HG03354 (cell line): ENCODE measurements around the gene ZNF678.
"Not testable (repeated sequence)": the region's sequence is repeated elsewhere in the genome, so short reads cannot be mapped to it uniquely, and the experiment has no call there.

Experiments used
- ATAC-seq: cut with Tn5 transposase; IDR thresholded peaks from one replicate; pipeline ENCODE4 v1.9.1; 2021; ENCODE audit warnings: mild to moderate bottlenecking; ENCODE audit not compliant: unreplicated experiment, poor library complexity, severe bottlenecking

Gene ZNF678

DNA sequence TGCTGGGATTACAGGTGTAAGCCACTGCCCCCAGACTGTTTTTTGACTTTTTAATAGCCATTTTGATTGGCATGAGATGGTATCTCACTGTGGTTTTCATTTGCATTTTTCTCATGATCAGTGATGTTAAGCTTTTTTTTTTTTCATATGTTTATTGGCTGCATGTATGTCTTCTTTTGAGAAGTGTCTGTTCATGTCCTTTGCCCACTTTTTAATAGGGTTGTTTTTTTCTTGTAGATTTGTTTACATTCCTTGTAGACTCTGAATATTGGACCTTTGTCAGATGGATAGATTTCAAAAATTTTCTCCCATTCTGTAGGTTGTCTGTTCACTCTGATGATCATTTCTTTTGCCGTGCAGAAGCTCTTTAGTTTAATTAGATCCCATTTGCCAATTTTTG, 25.4 kb downstream of the ZNF678 start:
- not testable (repeated sequence) for ATAC-seq

DNA sequence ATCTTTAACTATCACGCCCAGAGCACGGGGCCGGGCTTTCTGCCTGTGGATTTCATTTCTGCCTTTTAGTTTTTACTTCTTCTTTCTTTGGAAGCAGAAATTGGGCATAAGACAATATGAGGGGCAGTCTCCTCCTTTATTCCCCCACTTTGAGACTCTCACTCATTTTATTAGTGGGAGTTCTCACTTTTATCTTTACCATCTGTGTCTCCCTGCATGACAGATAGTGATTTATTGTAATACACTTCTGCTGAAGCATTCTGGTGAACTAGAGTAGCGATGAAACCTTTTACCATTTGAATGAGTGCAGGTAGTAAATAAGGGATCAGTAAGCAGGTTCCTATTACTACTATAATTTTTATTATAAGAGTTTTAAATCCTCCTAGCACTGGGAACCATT, 26.4 kb downstream of the ZNF678 start:
- not testable (repeated sequence) for ATAC-seq

DNA sequence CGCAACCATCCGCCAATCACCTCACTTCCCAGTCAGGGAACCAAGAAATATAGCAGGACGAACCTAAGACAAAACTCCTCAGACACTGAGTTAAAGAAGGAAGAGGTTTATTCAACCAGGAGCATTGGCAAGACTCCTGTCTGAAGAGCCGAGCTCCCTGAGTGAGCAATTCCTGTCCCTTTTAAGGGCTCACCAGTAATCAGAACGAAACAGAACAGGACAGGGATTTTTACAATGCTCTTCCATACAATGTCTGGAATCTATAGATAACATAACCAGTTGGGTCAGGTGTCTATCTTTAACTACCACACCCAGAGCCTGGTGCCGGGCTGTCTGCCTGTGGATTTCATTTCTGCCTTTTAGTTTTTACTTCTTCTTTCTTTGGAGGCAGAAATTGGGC, 32.9 kb downstream of the ZNF678 start:
- ATAC-seq = not testable (repeated sequence)

DNA sequence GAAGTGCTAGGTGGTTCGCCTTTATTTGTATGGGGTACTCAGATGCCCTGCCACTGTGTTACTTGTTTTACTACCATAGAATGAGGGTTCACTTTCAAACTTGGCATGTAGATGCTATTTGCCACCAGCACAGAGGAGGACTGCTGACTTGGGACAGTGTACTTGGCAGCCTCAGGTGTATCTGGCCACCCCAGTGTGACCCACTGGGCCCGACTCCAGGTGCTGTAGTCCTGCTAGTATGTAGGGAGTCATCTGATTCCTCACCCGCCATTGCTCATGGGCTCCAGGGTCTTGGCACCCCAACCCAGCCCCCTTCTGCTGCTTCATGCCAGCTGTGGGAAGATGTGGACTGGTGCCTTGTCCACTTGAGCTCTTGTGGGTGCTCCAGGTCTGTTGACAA, 40.0 kb downstream of the ZNF678 start:
- no peak for ATAC-seq

DNA sequence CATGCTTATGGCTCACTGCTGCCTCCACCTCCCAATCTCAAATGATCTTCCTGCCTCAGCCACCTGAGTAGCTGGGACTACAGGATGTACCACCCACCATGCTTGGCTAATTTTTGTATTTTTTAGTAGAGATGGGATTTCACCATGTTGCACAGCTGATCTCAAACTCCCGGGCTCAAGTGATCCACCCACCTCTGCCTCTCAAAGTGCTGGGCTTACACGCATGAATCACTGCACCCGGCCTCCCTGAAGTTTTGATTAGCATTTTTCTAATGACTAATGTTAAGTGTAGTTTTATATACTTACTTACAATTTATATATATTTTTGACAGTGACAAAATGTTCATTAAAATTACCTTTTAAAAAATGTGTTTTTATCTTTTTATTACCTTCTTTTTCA, 41.1 kb downstream of the ZNF678 start:
- ATAC-seq = no peak

DNA sequence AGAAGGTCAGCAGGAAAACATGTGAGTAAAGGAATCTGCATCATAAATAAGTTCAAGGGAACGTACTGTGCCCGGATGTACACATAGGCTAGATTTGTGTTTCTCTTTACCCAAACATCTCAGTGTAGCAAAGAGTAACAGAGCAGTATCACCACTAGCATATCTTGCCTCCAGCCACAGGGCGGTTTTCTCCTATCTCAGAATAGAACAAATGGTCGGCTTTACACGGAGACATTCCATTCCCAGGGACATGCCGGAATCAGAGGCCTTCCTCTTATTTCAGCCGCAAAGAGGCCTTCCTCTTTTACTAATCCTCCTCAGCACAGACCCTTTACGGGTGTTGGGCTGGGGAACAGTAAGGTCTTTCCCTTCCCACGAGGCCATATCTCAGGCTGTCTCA, 42.9 kb downstream of the ZNF678 start:
- not testable (repeated sequence) for ATAC-seq

DNA sequence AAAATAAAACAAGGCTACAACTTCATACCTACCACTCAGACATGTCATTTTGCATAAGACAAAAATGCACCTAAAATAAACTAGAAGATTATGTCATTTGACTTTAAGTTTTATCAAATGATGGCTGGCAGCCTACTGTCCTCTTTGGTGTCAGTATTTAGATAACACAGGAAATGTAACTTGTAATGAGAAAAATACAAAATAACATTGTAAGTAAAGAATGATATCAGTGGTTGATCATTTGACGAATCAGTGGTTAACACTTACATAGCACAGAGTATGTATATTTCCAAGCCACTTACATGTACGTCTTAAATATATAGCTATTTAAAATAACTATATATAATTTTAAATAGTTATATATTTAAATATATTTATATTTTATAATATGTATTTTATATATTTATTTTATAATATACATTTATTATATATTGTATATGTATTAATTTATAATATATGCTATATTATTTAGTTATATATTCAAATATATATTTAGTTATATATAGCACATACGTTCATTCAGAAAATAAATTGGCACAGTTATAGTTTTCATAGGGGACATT, 44.1 kb downstream of the ZNF678 start:
- no peak for ATAC-seq

DNA sequence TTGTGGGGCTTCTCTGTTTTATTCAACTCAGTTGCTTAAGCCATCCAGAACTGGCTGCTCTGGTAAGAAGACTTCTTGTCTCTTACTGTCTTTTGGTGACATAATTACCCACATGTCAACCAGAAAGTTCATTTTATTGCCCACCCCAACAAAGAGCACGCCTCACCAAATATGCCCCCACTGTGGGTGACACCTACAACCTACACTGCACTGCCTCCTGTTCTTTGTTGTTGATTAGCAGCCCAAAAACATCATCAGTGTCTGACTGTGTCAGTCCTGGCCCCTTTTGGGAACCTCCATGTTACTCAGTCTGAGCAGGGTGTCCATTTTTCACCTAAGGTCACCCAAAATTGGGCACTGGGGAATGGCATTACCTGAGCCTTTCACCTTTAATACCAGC, 49.3 kb downstream of the ZNF678 start:
- no peak for ATAC-seq

DNA sequence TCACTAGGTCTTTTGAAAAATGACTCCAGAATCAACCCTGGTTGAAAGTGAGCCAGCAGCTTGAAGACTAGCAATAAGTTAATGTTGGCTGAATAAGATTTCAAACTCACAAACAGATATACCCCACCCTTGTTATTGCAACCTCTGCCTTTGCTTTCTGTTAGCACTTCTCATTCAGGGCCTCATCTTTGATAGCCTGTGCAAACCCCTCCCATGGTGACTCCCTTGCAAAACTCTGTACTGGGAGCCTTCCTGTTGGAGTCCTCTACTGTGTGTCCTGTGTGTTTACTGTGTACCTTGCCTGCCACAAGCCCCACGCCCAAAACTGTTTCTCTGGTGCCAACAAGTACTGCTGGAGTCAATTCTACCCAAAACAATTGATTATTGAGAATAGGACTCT, 50.2 kb downstream of the ZNF678 start:
- no peak for ATAC-seq

DNA sequence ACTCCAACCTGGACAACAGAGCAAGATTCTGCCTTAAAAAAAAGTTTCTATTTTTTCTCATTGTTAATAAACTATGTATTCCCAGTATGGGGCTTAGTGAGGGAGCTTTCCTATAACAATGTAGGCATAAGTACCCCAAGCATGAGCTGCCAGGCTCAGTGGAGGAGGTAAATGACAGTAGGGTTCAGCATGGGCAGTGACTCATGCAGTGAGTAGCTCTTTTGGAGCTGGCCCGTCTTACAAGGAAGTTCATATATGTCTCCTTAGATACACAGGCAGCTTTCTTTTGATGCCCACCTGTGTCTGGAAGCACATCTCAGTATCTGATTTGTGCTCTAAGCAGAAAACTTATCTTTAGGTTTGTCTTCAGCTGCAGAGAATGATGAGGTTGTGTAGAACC, 57.9 kb downstream of the ZNF678 start:
- ATAC-seq = no peak

DNA sequence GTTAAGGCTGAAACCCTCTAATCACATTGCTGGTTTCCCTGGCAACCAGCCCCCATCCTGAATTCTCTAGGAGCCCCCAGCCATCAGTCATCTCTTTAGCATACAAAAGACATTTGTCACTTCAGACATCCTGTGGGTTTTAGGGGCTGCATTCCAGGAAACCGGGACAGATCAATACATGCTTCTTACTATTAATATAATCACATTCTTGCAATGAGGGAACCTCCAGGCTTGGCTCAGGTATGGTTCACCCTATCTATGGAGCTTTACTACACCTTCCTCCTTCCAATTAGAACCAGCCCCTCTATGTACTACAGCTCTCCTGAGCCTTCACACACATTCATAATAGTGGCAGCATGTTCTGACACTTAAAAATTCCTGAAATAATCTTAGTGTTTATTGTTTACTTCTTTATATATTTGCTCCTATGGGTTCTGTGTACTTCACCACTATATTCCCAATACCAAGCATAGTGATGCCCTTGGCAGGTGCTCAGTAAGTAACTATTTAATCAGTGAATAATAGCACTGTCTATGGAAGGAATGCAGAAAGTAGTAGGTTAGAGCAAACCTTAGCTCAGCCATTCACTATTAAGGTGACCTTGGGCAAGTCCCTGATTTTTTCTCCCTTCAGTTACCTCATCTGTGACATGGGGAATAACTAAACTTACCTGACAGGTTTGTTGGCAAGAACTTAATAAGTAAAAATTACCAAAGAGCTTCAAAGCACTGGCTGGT, 59.6 kb downstream of the ZNF678 start:
- no peak for ATAC-seq

DNA sequence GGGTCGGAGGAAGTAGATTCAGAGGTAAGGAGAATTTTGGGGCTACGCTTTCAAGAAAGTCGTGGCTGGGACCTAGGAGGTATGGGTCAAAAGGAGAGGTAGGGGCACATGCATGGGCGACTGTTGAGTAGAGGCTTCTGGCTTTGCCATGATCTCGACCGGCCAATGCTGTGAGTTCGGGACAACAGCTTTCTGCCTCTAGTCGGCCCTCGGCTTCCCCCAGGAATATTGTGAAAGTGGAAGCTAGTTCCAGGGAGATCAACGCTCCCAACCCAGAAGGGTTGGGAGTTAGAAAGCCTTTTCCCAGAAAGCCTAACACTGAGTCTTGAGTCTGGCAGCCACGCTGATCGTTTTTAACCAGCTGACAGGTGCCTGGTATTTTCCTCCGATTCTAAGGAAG, 69.0 kb downstream of the ZNF678 start:
- ATAC-seq = no peak

DNA sequence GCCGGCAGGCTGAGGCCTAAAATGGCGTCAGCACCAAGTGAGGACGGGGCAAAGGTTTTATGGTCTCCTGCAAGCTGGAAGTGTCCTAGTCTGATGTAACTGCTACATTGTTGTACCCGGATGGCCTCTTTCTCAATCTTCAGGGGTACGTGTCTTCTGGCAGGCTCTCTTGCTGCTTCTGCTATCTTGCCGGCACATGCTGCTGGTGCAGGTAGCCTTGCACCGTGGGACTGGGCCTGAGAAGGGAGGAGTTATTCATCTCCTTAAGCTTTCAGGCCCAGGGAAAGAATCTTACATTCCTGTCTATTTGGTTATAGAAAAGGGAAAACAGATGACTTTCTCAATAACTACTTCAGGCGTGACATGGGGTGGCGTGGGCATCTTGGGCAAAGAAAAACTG, 72.2 kb downstream of the ZNF678 start:
- ATAC-seq = no peak

DNA sequence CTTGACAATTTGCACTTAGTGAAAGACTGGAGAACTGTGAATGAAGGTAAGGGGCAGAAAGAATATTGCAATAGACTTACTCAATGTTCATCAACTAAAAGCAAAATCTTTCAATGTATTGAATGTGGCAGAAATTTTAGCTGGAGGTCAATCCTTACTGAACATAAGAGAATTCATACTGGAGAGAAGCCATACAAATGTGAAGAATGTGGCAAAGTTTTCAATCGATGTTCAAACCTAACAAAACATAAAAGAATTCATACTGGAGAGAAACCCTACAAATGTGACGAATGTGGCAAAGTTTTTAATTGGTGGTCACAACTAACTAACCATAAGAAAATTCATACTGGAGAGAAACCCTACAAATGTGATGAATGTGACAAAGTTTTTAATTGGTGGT, 91.1 kb downstream of the ZNF678 start:
- ATAC-seq = no peak

DNA sequence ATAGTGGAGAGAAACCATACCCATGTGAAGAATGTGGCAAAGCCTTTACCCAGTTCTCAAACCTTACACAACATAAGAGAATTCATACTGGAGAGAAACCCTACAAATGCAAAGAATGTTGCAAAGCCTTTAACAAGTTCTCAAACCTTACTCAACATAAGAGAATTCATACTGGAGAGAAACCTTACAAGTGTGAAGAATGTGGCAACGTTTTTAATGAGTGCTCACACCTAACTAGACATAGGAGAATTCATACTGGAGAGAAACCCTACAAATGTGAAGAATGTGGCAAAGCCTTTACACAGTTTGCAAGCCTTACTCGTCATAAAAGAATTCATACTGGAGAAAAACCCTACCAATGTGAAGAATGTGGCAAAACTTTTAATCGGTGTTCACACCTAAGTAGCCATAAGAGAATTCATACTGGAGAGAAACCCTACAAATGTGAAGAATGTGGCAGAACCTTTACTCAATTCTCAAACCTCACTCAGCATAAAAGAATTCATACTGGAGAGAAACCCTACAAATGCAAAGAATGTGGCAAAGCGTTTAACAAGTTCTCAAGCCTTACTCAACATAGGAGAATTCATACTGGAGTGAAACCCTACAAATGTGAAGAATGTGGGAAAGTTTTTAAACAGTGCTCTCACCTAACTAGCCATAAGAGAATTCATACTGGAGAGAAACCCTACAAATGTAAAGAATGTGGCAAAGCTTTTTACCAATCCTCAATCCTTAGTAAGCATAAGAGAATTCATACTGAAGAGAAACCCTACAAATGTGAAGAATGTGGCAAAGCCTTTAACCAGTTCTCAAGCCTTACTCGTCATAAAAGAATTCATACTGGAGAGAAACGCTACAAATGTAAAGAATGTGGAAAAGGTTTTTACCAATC, 91.7 kb downstream of the ZNF678 start:
- no peak for ATAC-seq

DNA sequence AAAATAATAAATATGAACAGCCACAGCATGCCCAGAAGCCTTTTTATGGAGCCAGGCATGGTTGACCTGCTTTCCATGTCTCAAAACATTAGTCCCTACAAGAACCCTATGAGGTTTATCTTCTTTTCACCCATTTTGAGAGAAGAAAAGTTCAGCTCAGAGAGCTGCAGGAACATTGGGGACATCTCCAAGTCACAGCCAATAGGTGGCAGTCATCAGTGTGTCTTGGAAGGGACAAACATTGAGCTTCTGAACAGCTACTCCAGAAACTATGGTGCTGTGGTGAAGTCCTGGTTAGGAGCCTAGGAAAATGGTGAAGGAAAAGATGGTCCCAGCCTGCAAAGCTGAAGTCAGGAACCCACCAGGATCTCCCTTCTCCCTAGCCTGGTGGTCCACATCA, 98.1 kb downstream of the ZNF678 start:
- no peak for ATAC-seq

DNA sequence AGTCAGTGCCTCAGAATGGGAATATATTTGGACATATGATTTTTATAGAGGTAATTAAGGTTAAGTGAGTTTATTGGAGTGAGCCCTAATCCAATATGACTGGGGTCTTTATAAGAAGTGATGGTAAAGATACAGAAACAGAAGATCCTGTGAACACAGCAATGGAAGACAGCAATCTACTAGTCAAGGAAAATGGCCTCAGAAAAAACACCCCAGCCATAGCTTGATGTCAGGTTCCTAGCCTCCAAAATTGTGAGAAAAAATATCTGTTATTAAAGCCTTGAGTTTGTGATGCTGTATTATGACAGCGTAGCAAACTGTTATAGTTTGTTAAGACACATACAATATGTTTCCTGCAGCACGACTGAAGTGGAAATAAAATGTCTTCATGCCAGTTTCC, 99.6 kb downstream of the ZNF678 start:
- ATAC-seq = no peak

DNA sequence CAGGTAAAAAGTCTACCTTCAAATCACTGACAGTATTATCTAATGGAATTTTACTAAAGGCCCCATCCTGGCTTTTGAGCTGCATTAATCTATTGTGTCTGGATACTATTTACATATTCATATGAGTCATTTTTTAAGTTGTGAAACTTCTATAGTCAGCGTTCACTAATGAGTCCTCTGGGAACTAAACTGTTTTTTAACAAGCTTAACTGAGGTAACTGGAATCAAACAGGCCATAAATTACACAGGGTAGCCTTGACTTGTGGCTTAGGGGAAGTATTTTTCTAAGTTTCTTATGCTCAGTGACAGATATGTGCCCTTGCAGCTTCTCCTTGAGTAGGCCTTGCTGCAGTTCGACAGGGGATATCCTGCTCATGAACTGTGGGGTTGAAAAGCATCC, 102.9 kb downstream of the ZNF678 start:
- ATAC-seq = no peak

DNA sequence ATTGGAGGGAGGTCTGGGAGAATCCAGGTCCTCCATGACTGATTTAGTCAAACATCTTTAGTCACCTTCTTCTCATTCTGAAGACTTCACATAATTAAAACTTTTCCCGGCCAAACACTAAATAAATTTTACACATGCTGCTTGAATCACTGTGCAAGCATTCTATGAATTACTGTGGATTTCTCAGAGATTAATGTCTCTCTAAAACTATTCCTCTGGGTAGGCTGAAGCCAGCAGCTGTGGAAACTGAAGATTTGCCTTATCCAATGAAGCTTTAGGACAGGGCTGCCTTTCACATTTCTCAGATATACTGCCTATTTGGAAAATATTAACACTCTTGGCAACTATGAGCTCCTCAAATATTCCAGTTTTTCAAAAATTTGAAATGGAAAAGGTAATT, 110.1 kb downstream of the ZNF678 start:
- no peak for ATAC-seq

DNA sequence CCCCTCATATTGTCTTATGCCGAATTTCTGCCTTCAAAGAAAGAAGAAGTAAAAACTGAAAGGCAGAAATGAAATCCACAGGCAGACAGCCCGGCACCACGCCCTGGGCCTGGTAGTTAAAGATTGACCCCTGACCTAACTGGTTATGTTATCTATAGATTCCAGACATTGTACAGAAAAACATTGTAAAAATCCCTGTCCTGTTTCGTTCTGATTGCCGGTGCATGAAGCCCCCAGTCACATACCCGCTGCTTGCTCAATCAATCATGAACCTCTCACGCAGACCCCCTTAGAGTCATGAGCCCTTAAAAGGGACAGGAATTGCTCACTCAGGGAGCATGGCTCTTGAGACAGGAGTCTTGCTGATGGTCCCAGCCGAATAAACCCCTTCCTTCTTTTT, 122.5 kb downstream of the ZNF678 start:
- ATAC-seq = no peak

DNA sequence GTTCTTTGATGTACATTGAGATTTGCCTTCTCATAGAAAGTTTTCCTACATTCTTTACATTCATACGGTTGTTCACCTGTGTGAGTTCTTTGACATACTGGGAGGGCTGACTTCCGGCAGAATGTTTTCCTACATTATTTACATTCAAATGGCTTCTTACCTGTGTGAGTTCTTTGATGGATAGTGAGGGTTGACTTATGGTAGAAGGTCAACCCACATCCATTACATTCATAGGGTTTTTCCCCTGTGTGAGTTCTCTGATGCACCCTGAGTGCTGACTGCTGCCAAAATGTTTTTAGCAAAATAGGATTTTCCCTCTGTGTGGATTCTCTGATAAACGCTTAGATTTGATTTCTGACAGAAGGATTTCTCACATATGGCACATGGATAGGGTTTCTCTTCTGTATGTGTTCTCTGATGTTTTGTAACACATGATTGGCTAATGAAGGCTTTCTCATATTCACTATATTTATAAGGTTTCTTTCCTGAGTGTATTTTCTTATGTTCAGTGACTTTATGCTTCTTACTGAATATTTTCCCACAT, 134.0 kb downstream of the ZNF678 start:
- ATAC-seq = no peak
